GM12892 (cell line): ENCODE results near the gene PTPRN2.

ENCODE experiments used
- POLR2A ChIP-seq: IDR thresholded peaks from 2 replicates; pipeline ENCODE4 v1.6.1; 2011; ENCODE audit warnings: low read depth, low read length, control low read depth
- TAF1 ChIP-seq: IDR thresholded peaks from 2 replicates; pipeline ENCODE4 v1.6.1; 2011; ENCODE audit warnings: low read depth, mild to moderate bottlenecking, control low read depth, low read length, borderline replicate concordance

DNA sequence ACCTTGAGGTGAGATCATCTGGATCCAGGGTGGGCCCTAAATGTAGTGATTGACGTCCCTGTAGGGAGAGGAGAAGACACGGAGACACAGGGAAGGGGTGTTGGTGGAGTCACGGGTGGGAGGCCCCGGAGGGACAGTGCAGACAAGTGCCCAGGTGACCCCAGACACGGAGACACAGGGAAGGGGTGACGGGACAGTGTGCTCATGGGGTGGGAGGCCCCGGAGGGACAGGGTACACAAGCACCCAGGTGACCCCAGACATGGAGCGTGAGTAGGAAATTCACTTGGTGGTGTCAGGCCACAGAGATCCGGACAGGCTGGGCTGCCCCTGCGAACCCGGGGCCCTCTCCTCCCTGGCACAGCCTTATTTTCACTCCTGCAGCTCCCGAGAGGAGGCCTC lies 176.9 kb downstream of the PTPRN2 start:
- no peak for TF ChIP-seq POLR2A
- no peak for TF ChIP-seq TAF1
